Activated CD4-positive, alpha-beta T cell treated with anti-CD3 and anti-CD28 coated beads, Interleukin-2, amount 50 U/mL, for 1 hour (primary cell): ENCODE results near the gene PMPCA.

Experiments used
- DNase-seq: peaks from one replicate; pipeline ENCODE4 v3.0.0-alpha.2; 2020

The PMPCA gene

GRCh38 chr9:136410500-136411287, at the start of gene PMPCA, which contains the start of gene ENTR1:
Gene PMPCA, plus strand, starts transcription at chr9:136410658. Its CDS starts 11 bp downstream, at chr9:136410669.
Gene ENTR1, minus strand, starts transcription at chr9:136410614. Its CDS starts 217 bp downstream, at chr9:136410397.
- peak; percentile 94 for DNase-seq

GRCh38 chr9:136361047-136361753, 49.3 kb upstream of the PMPCA start:
- no peak for DNase-seq

GRCh38 chr9:136361754-136362449, 48.6 kb upstream of the PMPCA start:
- DNase-seq: no peak

GRCh38 chr9:136362450-136362784, 48.0 kb upstream of the PMPCA start:
- DNase-seq: no peak

GRCh38 chr9:136363106-136363948, 47.1 kb upstream of the PMPCA start, which contains the start of gene DNLZ:
Gene DNLZ, minus strand, starts transcription at chr9:136363744. Its CDS starts 30 bp downstream, at chr9:136363714.
- peak; percentile 92 for DNase-seq

GRCh38 chr9:136363949-136364748, 46.3 kb upstream of the PMPCA start:
- DNase-seq: no peak

GRCh38 chr9:136364942-136365774, 45.3 kb upstream of the PMPCA start:
- DNase-seq: no peak

- no peak for DNase-seq
These were observed 44.7 kb upstream of the PMPCA start for GRCh38 chr9:136365775-136366222.

- DNase-seq: no peak
These were observed 43.6 kb upstream of the PMPCA start for GRCh38 chr9:136366826-136367225.

GRCh38 chr9:136367296-136368145, 42.9 kb upstream of the PMPCA start:
- DNase-seq: no peak

- no peak for DNase-seq
These were observed 42.3 kb upstream of the PMPCA start for GRCh38 chr9:136368190-136368589.

GRCh38 chr9:136370037-136370436, 40.4 kb upstream of the PMPCA start:
- no peak for DNase-seq

- DNase-seq: no peak
These were observed 39.5 kb upstream of the PMPCA start for GRCh38 chr9:136370687-136371532.

- DNase-seq: no peak
These were observed 39.0 kb upstream of the PMPCA start for GRCh38 chr9:136371533-136371880.

- no peak for DNase-seq
These were observed 38.5 kb upstream of the PMPCA start for GRCh38 chr9:136372006-136372405.

GRCh38 chr9:136372561-136373299, 37.7 kb upstream of the PMPCA start:
- DNase-seq: no peak

GRCh38 chr9:136373300-136374182, 36.9 kb upstream of the PMPCA start, which contains the start of gene CARD9:
Gene CARD9, minus strand, starts transcription at chr9:136373669. Its CDS starts 1,591 bp downstream, at chr9:136372078.
- no peak for DNase-seq
